Measurements from ENCODE around the gene MEFV.

The MEFV gene

DNA sequence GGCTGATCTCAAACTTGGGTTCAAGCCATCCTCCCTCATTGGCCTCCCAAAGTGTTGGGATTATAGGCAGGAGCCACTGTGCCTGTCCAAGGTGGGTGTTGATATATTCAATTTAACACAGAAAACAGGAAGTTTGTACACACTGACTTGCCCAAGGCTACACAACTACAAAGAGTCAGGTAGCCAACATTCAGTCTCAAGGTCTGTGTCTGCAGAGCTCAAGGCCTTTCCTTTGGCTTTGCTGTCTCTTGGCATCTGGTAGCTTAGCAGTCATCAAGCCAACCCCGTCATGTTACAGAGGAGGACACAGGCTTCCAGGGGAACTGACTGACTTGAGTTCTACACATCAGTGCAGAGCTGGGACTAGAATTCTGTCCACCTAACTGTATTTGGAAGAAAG is 11.9 kb upstream of the MEFV start:
- DNase-seq (ENCODE audit: low spot score) = no peak

DNA sequence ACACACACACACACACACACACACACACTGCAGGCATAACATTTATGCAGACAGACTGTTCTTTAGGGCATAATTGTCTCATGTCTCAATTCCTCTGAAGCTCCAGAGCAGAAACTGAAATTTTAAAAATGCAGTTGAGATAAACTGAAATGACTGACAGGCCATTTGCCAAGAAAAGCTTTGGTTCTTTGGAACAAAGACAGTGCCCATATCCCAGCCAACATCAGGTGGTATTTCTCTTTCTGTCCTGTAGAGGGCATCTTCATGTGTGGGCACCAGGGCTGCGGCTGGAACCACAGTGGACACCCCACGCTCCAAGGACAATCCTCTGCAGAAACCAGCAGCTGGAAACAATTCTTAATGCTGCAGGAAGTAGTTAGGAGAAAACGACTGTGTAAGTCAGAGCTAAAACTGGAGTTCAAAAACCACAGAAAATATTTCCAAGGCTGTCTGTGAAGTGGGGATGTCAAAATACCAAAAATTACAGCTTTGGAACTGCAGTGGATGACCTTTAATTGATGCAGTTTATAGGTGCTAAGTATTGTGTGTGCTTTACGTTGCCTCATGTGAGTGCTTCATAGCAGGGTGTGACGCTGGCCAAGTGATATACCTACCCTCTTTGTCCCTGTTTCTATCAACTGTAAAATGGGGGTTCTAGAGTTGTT is 10.6 kb upstream of the MEFV start:
- peak; percentile 65 for DNase-seq (ENCODE audit: low spot score)

DNA sequence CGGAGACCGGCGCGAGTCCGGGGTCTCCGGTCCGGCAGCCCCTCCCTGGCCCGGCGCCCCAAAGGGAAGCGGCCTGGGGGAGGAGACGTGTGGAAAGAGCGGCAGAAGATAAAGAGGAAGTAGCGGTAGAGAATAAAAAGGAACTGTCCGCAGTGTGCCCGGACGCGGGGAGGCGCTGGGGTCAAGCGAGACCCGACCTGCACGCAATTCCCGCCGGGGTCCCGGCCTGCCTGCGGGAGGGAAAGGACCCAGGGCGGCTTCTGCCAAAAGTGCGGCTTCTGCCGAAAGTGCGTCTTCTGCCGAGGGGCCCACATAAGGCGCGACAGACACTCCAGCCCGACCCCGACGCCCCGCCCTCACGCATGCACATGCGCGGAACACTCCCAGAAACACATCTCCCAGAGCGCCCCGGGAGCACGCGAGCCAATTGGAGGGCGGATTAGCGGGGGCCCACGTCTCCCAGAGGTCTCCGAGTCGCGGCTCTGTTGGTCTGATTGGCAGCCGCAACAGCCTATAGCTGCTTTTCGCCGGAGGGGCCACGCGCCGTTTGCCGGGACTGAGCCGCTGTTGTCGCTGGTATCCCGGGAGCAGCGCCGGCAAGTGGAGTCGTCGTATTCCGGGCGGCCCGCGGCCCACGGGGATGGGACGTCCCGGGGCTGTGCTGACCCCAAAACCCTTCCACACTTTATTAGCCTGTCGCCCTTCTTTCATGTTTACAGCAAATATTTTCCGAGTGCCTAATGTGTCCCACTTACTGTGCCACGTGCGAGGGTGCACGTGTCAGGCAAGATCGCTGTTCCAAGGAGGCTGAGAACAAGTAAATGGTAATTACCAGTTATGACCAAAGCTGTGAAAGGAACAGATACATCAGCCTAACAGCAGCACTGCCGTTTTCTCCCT is 8.0 kb upstream of the MEFV start:
- DNase-seq (ENCODE audit: low spot score) = peak; percentile 94

DNA sequence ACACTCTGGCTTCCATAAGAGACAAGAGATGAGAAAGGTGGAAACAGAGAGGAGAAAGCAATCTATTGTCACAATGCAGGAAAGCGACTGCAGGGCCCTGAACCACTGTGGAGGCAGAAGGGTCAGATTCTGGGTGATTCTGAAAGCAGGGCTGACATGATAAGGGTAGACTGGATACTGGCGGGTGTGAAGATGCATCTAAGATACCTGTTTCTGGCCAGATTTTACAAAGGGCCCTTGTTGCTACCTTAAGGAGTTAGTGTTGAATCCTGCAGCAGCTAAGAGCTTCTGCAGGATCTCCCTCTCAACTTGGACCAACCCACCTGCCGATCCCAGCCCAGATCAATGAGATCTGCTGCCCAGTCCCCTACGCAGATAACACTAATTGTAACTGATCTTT is 6.1 kb upstream of the MEFV start:
- DNase-seq (ENCODE audit: low spot score) = no peak

DNA sequence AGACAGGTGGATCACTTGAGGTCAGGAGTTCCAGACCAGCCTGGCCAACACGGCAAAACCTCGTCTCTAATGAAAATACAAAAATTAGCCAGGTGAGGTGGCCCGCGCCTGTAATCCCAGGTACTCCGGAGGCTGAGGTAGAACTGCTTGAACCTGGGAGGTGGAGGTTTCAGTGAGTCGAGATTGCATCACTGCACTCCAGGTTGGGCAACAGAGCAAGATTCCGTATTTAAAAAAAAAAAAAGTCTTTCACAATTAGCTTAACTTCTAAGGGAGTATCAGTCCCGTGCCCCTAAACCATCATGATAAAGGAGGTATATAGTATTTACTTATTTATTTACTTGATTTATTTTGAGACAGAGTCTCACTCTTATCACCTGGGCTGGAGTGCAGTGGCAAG is 3.4 kb upstream of the MEFV start:
- DNase-seq (ENCODE audit: low spot score) = no peak

DNA sequence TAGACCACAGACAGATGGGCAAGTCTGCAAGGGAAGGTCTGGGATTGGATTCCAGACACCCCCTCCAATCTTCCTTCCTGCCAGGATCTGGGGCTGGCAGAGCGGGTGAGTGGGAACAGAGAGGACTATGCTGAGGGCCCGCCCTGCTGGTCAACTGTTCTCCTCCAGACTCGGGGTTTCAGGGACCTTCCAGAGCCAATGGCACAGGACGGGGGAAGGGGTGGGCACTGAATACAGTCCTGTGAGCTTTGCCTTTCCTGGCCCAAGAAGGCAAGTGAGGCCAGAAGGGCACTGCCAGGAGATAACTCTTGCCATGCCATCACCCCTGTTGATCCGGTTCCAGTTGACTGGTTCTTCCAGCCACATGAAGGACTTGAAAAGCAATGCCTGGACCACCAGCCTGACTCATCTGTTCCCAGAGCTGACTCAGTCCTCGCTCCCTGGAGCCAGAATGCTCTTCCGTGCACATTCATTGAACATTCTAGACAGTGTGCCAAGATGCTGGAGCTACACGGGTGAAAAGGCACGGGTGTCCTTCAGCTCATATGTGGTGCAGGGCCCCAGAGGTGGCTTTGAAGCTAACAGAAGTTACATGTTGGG is 533 bp upstream of the MEFV start:
- no peak for DNase-seq (ENCODE audit: low spot score)

DNA sequence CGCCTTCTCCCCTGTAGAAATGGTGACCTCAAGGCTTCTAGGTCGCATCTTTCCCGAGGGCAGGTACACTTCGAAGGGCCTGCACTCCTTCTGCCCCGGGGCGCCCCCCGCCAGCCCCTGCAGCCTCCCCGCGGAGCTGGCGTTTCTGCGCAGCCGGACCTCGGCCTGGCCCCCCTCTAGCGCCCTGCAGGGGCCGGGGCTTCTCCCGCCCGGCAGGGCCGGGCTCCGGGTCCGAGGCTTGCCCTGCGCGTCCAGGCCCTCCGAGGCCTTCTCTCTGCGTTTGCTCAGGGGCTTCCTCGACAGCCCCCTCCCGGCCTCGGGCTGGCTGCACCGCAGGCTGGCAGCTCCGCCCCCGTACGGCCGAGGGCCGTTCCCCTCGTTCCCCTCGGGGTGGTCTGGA is 2.1 kb downstream of the MEFV start:
- DNase-seq (ENCODE audit: low spot score) = no peak

DNA sequence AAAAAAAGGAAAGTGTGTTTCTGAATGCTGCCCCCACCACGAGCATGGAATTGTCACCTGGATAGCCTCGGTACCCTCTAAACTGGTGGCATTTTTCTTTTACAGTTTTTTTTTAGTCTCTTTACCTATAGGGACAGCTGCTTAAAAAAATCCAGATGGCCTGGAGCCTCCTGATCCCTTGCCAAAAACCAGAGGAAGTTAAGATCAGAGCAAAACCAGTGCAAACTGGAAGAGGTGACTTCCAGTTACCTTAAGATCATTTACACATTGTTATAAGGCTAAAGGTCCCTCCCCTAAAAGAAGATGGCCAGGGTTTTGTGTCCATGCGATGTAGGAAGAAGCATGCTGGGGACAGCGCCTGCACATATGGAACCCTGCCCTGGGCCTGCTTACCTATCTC is 3.5 kb downstream of the MEFV start:
- no peak for DNase-seq (ENCODE audit: low spot score)

DNA sequence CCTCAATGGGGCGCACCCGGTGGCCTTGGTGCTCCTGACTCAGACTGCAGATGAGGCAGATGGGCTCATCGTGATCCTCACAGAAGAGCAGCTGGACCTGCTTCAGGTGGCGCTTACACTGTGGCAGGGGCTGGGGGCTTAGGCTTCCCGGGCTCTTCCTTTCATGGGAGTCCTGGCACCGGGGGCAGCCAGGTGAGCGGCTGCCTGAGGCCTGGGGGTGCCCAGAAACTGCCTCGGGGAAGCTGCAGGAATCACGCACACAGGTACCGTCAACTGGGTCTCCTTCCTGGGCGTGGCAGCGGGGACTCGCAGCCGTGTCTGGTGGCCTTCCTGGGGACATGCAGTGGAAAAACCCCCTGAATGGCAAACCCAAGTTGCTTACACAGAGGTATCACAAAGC is 7.0 kb downstream of the MEFV start:
- DNase-seq (ENCODE audit: low spot score) = no peak

DNA sequence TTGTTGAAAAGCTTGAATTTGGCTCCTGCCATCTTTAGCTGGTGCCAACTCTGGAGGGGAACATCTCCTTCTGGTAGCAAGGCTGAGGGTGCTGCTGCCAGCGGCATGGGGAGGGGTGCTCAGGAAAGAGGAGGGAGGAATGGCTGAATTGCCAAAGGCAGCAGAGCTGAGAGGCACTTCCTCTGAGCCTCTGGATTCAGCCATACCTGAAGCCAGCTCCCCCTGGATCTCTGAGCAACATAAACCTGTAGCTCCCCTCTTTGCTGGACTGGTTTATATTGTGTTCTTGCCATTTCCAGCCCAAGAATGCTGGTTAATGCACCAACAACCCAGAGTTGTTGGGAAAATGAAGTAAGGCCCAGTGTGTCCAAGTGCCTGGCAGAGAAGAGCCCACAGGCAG is 7.4 kb downstream of the MEFV start:
- no peak for DNase-seq (ENCODE audit: low spot score)

DNA sequence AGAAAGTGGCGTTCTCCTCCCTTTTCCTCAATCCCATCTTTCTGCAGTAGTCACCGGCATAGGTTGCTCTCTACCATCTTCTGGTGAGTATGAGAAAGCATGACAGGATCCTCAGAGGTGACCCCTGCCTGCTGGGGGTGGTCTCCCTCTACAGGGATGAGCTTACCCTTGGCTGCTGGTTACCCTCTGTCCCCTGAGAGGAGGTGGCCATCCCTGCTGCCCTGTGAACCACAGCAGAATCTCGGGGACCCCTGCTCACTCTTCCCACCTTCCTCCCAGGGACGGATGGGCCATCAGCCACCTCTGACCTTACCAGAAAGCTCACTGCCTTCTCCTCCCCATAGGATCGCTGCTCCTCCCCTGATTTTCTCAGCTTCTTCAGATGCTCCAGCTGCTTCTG is 7.8 kb downstream of the MEFV start:
- no peak for DNase-seq (ENCODE audit: low spot score)

DNA sequence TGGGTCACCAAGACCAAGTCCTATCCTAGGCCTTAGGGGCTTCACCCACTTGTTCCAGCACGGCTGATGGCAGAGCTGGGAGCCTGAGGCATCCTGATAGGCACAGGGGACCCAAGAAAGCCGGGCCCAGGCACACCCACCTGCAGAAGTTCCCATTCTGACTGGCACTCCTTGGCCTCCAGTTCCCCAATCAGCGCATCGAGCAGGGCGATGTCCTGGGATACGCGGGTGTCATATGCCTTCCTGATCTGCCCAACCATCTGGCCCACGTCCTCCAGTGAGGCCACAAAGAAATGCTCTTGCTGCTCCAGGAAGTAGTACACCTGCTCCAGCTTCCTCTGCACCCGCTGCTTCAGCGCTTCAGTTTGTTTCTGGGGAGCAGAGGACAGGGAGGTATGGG is 9.6 kb downstream of the MEFV start:
- DNase-seq (ENCODE audit: low spot score) = no peak

DNA sequence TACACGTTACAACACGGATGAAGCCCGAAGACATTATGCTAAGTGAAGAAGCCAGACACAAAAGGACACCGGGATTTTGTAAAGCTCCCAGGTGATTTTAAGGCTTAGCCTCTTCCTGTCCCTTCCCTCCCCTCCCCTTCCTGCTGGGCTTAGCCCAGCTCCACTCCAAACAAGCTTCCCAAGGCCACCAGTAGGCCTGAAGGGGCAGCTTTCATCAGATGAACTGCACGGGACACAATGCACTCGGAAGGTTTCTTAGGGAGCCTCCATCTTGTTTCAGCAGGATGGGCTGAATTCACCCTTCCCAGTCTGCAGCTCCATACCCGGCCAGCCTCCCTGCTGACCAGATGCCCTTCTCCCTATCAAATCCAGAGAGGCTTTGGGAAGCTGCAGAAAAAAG is 10.4 kb downstream of the MEFV start:
- no peak for DNase-seq (ENCODE audit: low spot score)

DNA sequence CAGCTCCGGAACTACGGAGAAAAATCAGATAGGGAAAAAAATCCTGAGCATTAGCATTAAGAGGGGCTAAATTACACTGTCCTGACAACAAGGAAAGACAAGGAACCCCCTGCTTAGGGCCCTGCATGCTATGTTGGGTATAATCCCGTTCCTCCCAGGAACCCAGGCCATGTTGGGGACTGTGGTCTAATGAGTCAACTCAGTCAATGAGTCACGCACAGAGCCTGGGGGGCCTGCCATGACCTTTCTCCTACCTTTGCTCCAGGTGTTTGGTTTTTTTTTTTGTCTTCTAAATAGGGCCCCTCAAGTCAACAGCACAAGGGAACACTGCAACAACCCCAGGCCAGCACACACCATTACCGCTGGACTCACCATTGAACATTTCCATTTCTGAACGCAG is 12.6 kb downstream of the MEFV start:
- DNase-seq (ENCODE audit: low spot score) = no peak

DNA sequence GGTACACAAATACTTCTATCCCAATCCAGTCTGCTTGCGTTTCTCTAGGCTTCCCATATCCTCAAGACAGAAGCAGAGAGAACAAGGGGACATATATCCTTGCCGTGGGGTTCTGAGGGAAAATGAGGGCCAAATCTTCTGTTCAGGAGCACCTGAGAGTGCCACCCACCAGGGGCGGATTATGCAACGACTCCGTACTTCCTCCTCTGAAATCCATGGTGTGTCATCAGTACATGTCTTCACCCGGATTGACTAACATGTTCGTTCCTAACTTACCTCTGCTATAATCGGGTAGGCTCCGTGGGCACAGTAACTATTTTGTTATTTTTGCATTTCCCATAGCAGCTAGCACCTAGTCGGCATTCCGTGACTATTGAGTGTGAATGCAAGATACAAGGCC is 13.7 kb downstream of the MEFV start:
- DNase-seq (ENCODE audit: low spot score) = no peak

DNA sequence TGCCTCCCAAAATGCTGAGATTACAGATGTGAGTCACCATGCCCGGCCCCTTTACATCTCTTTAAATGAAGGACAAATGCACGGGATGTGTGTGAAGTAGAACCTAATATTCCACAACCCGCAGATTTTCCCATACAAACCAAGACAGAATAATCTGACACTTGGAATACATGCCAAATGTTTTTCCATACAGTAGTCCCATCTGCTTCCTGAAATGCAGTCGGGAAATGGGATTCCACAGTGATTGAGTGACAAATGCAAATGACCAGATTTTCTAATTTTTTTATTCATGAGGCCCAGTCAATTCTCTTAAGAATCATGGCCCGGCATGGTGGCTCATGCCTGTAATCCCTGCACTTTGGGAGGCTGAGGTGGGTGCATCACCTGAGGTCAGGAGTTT is 14.7 kb downstream of the MEFV start:
- DNase-seq (ENCODE audit: low spot score) = no peak

DNA sequence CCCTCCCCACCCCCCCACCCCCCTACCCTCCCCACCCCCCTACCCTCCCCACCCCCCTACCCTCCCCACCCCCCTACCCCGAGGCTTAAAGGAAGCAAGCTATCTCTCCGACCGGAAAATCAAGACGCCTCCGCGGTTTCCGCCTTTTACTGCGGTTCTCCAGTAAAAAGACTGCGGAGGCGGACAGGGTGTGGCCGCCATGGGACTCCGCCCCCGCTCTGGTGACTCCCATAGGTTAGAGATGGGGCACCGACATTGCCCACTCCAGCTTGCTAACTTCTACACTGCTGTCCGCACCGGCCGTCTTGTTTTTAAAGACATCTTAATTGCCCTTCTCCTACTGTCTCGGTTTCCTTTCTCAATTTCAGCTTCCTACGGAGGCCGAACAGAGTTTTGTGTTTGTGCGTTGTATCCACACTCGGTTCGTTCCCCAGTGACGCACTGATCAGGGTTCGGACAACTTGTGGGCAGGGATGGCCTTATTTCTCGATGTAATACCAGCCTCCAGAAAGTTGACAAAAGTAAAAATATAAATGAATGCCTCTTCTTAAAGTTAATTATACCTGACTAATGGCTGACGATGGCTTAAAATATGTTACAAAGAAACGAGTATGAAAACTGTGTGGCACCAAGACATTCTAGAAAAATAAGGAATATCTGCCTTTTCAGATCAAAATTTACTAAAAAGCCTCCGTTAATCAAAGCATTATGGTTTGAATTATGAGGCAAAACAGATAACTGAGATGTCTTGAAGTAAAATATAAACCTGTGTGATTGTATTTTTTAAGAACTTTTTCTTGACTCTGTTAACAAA is 20.4 kb downstream of the MEFV start:
- DNase-seq (ENCODE audit: low spot score) = peak; percentile 40

DNA sequence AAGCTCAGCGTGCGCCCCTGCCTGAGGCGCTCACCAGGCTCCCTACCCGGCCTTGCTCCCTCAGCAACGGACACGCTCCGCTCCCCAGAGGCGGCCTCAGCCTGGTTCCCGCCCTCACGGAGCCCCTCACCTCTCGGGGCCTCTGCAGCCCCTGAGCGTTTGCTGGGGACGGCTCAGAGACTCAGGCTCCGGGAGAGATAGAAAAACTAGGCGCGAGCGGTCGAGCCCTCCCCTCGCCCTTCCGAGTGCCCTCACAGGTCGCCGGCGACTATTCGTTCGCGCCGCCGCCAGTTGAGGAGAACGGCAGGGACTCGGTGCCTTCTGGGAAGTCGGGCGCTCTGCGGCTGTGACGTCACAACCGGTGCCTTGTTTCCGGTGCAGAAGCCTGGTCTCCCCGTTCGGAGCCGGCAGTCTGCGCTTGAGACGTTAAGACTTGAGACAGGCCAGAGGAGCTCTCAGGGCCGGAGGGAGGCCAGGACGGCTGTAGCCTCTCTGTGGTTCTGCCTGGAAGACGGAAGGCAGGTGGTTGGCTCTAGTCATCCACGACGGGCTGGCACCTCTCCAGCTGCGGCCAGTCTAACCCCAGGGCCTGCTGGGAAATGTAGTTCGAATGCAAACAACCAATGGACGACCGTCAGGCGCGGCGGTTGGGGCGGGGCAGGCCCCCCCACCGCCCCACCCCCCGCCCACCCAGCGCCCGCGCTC is 21.4 kb downstream of the MEFV start, which contains the start of gene ZNF200:
ZNF200 (minus strand) TSS at position 302 of the 705 bp plus-strand sequence. CDS start 1,403 bp downstream, outside the sequence.
- peak; percentile 94 for DNase-seq (ENCODE audit: low spot score)

DNA sequence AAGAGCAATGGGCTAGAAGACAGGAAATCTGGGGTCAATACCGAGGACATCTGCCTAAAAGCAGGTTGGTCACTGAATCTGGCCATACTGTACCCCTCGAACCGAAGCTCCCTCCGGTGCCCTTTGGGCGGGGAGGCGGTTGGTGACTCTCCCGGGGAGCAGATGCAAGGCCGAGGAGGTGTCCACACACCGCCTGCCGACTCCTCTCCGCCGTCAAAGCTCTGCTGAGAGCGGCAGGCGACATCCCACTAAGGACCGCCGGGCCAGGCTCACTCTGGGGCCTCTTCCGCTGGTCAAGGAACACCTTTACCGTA is 21.9 kb downstream of the MEFV start:
- no peak for DNase-seq (ENCODE audit: low spot score)

DNA sequence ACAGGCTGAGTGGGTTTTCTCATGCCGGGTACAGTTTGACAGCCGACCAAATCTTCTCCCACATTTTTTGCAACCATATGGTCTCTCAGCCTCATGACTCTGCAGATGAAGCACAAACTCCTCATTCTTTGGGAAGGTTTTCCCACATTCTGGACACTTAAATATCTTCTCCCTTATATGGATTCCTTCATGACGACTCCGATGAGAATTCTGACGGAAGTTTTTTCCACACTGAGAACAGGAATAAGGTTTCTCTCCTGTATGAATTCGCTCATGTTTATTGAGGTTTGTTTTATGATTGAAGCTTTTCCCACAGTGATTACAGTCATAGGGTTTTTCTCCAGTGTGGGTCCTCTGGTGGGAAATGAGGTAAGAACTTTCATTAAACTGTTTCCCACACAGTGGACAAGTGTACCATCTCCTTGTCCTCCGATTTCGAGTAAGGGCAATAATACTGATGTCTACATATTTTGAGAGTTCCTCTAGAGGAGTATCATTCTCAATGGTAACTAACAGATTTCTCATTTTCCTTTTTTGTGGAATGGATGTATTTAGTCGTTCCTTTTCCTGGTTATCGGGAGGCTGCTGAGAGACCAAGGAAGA is 32.4 kb downstream of the MEFV start:
- DNase-seq (ENCODE audit: low spot score) = no peak

DNA sequence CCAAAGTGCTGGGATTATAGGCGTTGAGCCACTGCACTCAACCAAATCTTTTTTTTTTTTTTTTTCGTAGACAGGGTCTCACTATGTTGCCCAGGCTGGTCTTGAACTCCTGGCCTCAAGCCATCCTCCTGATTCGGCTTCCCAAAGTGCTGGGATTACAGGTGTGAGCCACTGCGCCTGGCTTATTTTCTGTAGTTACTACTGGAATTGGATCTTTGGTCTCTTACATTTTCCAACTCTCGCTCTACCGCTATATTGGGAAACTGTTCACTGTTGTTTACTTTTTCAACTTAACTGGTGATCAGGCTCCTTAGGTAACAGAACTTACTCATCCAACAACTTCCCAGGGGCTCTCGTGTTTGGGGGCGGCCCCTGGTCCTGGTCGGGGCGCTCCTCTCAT is 35.6 kb downstream of the MEFV start:
- DNase-seq (ENCODE audit: low spot score) = no peak

DNA sequence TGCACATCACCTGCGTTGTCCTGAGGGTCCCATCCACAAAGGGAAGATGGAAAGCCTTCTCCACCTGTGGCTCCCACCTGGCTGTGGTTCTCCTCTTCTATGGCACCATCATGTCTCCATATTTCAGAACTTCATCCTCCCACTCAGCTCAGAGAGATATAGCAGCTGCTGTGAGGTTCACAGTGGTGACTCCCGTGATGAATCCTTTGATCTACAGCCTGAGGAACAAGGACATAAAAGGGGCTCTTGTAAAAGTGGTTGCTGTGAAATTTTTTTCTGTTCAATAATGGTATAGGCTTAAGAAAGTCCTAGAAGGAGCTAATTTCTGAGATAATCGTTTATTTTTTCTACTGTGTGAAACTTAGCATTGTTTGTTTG is 40.2 kb downstream of the MEFV start:
- DNase-seq (ENCODE audit: low spot score) = no peak

Measured in hematopoietic multipotent progenitor cell treated with erythropoietin and hydrocortisone succinate and interleukin-3 and kit ligand, for 15 days (in vitro differentiated cells).